Activated naive CD8-positive, alpha-beta T cell treated with anti-CD3 and anti-CD28 coated beads, Interleukin-2, amount 10 ng/mL, durations not matched to agents 7 days and 5 days (primary cell): ENCODE results near the gene RINL. TPM values are rescaled to one million over a fixed set of nuclear protein-coding genes. Genes with fewer than 3 reads are reported as not detected.
"Not testable (repeated sequence)": the region's sequence is repeated elsewhere in the genome, so short reads cannot be mapped to it uniquely, and the experiment has no call there.

ENCODE experiments used
- ATAC-seq: fragments of 150-1000 bp; cut with Tn5 transposase; one replicate; pipeline ENCODE4 v1.10.0; 2021; ENCODE audit warnings: low read depth, moderate library complexity
- POLR2A ChIA-PET: fragments of 350-600 bp; sonication (Branson Sonifier 250); formaldehyde crosslinking; loops from one replicate; lab custom pipeline; 2021; ENCODE audit warnings: antibody characterized with exemption; lab: Charles Lee
- DNase-seq: peaks from one replicate; pipeline ENCODE4 v3.0.0; 2021
- H3K27ac Mint-ChIP-seq: one replicate; pipeline ENCODE4 v1.8.0; 2022; ENCODE audit warnings: mild to moderate bottlenecking, mixed read lengths
- H3K27me3 Mint-ChIP-seq: one replicate; pipeline ENCODE4 v1.8.0; 2022; ENCODE audit warnings: mild to moderate bottlenecking, moderate library complexity, mixed read lengths
- H3K36me3 Mint-ChIP-seq: one replicate; pipeline ENCODE4 v1.8.0; 2021; ENCODE audit warnings: mild to moderate bottlenecking, mixed read lengths
- H3K4me1 Mint-ChIP-seq: one replicate; pipeline ENCODE4 v1.8.0; 2021; ENCODE audit warnings: mixed read lengths
- H3K4me3 Mint-ChIP-seq: one replicate; pipeline ENCODE4 v1.8.0; 2022; ENCODE audit warnings: mild to moderate bottlenecking, moderate library complexity, mixed read lengths
- H3K9me3 Mint-ChIP-seq: one replicate; pipeline ENCODE4 v1.8.0; 2021; ENCODE audit warnings: mixed read lengths
- total RNA-seq, 2 experiments: library from RNA; stranded (reverse); gene quantifications; one replicate each; pipeline ENCODE4 v1.2.3, GENCODE V29; 2021

RINL gene
- total RNA-seq, 2 experiments from 2014 or later, result 71.3 to 74.2 TPM

DNA sequence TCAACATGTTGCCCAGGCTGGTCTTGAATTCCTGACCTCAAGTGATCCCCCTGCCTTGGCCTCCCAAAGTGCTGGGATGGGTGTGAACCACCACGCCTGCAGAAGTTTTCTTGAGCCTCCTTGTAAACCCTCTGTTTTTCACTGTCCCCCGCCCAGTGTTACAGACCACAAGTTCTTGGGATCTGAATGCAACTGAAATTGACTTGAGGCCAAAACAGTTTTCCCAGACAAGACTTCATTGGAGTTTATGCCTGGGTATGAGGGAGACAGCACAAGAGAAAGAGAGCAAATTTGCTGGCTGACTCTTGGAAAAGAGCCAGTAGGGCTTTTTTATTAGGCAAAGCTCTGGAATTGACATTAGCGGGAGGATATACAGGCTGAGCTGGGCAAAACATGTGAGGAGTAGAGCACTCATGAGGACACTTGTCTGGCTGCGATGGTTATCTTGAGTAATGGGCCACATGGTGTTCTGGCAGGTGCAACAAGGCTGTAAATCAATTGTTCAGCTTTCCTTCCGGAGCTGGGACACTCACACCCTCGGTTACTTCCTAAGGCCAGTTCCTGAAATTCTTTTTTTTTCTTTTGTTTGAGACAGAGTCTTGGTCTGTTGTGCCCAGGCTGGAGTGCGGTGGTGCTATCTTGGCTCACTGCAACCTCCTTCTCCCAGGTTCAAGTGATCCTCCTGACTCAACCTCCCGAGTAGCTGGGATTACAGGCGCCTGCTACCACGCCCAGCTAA, 15.6 kb downstream of the RINL start:
- ATAC-seq (no peak), DNase-seq (no peak)
- Mint-ChIP-seq H3K36me3 (peaks cover 20% of the 10 kb centered on the region), H3K4me1 (peaks cover 40% of the 10 kb centered on the region), H3K27me3 (no peaks in the 10 kb centered on the region), H3K27ac (no peak overlapping the region), H3K9me3 (no peaks in the 10 kb centered on the region), H3K4me3 (no peak overlapping the region)
- POLR2A ChIA-PET, result interaction anchor here (0.5 to 11.9 kb wide), 5 partner anchors 12 to 130 kb away, joined by 3 to 161 read pairs (median 3); partner anchors contain the start of genes HNRNPL, MRPS12, NFKBIB and RINL

- POLR2A ChIA-PET, result interaction anchor here (1.2 to 11.9 kb wide), 2 partner anchors 11 to 19 kb away, joined by 7 to 161 read pairs; partner anchors contain the start of gene HNRNPL
- peaks cover 48% of the 10 kb centered on the region for H3K4me1 Mint-ChIP-seq
- no peak overlapping the region for H3K4me3 Mint-ChIP-seq
Measured at GRCh38 chr19:38861368-38861767, 16.7 kb downstream of the RINL start.

GRCh38 chr19:38859631-38860204, 18.4 kb downstream of the RINL start:
- H3K9me3 Mint-ChIP-seq, H3K27me3 Mint-ChIP-seq, H3K36me3 Mint-ChIP-seq, H3K27ac Mint-ChIP-seq, ATAC-seq, DNase-seq, H3K4me3 Mint-ChIP-seq: not testable (repeated sequence)
- POLR2A ChIA-PET, result interaction anchor here (11.9 kb wide), 1 partner anchor 9 kb away, joined by 161 read pairs; the partner anchor contains the start of gene HNRNPL
- peaks cover 34% of the 10 kb centered on the region for H3K4me1 Mint-ChIP-seq

More at GRCh38 chr19:38861368-38861767, 16.7 kb downstream of the RINL start:
- H3K27ac Mint-ChIP-seq, result no peak overlapping the region
- H3K9me3 Mint-ChIP-seq, result no peaks in the 10 kb centered on the region
- ATAC-seq, result no peak
- H3K27me3 Mint-ChIP-seq, result no peaks in the 10 kb centered on the region
- DNase-seq, result no peak
- H3K36me3 Mint-ChIP-seq, result peaks cover 20% of the 10 kb centered on the region

GRCh38 chr19:38856813-38857212, 21.3 kb downstream of the RINL start:
- ATAC-seq (no peak), DNase-seq (no peak)
- Mint-ChIP-seq H3K27ac (peak overlapping the region; percentile 91), H3K36me3 (peaks cover 3% of the 10 kb centered on the region), H3K9me3 (no peaks in the 10 kb centered on the region), H3K27me3 (no peaks in the 10 kb centered on the region), H3K4me3 (peak overlapping the region; percentile 84), H3K4me1 (peaks cover 35% of the 10 kb centered on the region)
- POLR2A ChIA-PET, result interaction anchor here (1.0 to 2.0 kb wide), 7 partner anchors 8 to 549 kb away, joined by 3 to 9 read pairs (median 6); partner anchors contain the start of genes ACTN4 and RINL

- H3K27me3 Mint-ChIP-seq, ATAC-seq, POLR2A ChIA-PET, DNase-seq, H3K27ac Mint-ChIP-seq, H3K36me3 Mint-ChIP-seq, H3K9me3 Mint-ChIP-seq, H3K4me3 Mint-ChIP-seq: not testable (repeated sequence)
- H3K4me1 Mint-ChIP-seq, result peaks cover 39% of the 10 kb centered on the region
Measured at GRCh38 chr19:38855751-38856150, 22.3 kb downstream of the RINL start.

DNA sequence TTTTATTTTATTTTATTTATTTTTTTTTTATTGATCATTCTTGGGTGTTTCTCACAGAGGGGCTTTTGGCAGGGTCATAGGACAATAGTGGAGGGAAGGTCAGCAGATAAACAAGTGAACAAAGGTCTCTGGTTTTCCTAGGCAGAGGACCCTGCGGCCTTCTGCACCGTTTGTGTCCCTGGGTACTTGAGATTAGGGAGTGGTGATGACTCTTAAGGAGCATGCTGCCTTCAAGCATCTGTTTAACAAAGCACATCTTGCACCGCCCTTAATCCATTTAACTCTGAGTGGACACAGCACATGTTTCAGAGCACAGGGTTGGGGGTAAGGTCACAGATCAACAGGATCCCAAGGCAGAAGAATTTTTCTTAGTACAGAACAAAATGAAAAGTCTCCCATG, 23.1 kb downstream of the RINL start:
- H3K27ac Mint-ChIP-seq, H3K36me3 Mint-ChIP-seq, DNase-seq, H3K4me3 Mint-ChIP-seq, H3K27me3 Mint-ChIP-seq, ATAC-seq, H3K9me3 Mint-ChIP-seq, POLR2A ChIA-PET: not testable (repeated sequence)
- peaks cover 38% of the 10 kb centered on the region for H3K4me1 Mint-ChIP-seq

DNA sequence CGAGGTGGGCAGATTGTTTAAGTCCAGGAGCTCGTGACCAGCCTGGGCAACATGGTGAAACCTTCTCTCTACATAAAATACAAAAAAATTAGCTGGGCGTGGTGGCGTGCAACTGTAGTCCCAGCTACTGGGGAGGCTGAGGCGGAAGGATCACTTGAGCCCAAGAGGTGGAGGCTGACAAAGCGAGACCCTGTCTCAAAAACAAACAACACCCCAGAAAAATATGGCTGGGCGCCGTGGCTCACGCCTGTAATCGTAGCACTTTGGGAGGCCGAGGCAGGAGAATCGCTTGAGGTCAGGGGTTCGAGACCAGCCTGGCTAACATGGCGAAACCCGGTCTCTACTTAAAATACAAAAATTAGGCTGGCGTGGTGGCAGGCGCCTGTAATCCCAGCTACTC, 24.9 kb downstream of the RINL start:
- Mint-ChIP-seq H3K36me3 (peaks cover 12% of the 10 kb centered on the region), H3K9me3 (no peaks in the 10 kb centered on the region), H3K4me1 (peaks cover 43% of the 10 kb centered on the region), H3K4me3 (peak overlapping the region; percentile 88), H3K27me3 (no peaks in the 10 kb centered on the region), H3K27ac (peak overlapping the region; percentile 90)
- ATAC-seq (no peak), DNase-seq (no peak)
- POLR2A ChIA-PET, result interaction anchor here (0.8 to 7.3 kb wide), 5 partner anchors 9 to 118 kb away, joined by 5 to 161 read pairs (median 20); partner anchors contain the start of gene RINL

- POLR2A ChIA-PET, result interaction anchor here (0.8 to 7.3 kb wide), 8 partner anchors 8 to 118 kb away, joined by 4 to 161 read pairs (median 5); partner anchors contain the start of genes MRPS12, NFKBIB, RINL and SARS2
- Mint-ChIP-seq H3K4me1 (peaks cover 41% of the 10 kb centered on the region), H3K27ac (peak overlapping the region; percentile 90), H3K36me3 (peaks cover 19% of the 10 kb centered on the region), H3K4me3 (peak overlapping the region; percentile 88), H3K27me3 (no peaks in the 10 kb centered on the region), H3K9me3 (no peaks in the 10 kb centered on the region)
- ATAC-seq (no peak), DNase-seq (peak; percentile 69)
Measured at GRCh38 chr19:38852231-38853044, 25.6 kb downstream of the RINL start.

- Mint-ChIP-seq H3K9me3 (no peaks in the 10 kb centered on the region), H3K4me3 (peak overlapping the region; percentile 97), H3K4me1 (peaks cover 36% of the 10 kb centered on the region), H3K27me3 (no peaks in the 10 kb centered on the region), H3K36me3 (peaks cover 22% of the 10 kb centered on the region), H3K27ac (peak overlapping the region; percentile 100)
- POLR2A ChIA-PET, result interaction anchor here (0.9 to 7.3 kb wide), 11 partner anchors 9 to 449 kb away, joined by 3 to 161 read pairs (median 4); partner anchors contain the start of genes ECH1, FAM98C, MRPS12 and NFKBIB
- ATAC-seq (no peak), DNase-seq (peak; percentile 92)
Measured at GRCh38 chr19:38851622-38852230, 26.3 kb downstream of the RINL start.

DNA sequence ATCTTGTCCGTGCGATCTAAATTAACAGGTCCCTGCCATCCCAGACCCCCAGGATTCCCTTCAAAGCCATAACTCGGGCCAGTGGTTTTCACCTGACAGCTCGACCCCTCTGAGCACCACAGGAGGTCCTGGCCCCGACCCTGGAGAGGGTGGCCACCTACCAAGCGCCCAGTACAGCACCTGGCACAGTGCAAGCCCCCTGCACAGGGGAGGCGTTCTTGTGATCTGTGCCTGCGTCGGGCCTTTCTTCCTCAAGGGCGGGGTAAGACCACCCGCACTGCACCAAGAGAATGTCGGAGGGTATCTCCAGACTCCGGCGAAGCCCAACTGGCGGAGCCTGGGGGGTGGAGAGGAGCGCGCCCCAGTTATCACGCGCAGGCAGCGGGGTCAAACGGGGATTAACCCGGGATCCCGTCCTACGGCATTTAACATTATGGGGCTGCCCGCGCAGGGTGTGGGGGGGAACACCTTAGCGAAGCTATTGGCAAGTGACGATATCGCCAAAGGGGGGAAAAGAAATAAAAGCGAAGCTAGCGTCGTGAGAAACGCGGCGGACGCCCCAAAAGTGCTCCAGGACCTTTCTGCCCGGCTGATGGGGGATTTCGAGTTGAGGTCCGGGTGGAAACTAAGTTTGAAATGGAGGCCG, 27.0 kb downstream of the RINL start:
- Mint-ChIP-seq H3K27me3 (no peaks in the 10 kb centered on the region), H3K27ac (peak overlapping the region; percentile 100), H3K9me3 (no peaks in the 10 kb centered on the region), H3K4me3 (peak overlapping the region; percentile 97), H3K4me1 (peaks cover 32% of the 10 kb centered on the region), H3K36me3 (peaks cover 21% of the 10 kb centered on the region)
- ATAC-seq (no peak), DNase-seq (peak; percentile 64)
- POLR2A ChIA-PET, result interaction anchor here (0.8 to 7.3 kb wide), 13 partner anchors 9 to 448 kb away, joined by 3 to 161 read pairs (median 4); partner anchors contain the start of genes ECH1, EIF3K, FAM98C and MRPS12

- peak; percentile 82 for ATAC-seq
- peak; percentile 95 for DNase-seq
- no peaks in the 10 kb centered on the region for H3K27me3 Mint-ChIP-seq
Measured at GRCh38 chr19:38850436-38850975, 27.6 kb downstream of the RINL start.

More at GRCh38 chr19:38850436-38850975, 27.6 kb downstream of the RINL start:
- Mint-ChIP-seq H3K9me3 (no peaks in the 10 kb centered on the region), H3K4me3 (peak overlapping the region; percentile 97), H3K27ac (peak overlapping the region; percentile 100), H3K36me3 (peaks cover 27% of the 10 kb centered on the region), H3K4me1 (peaks cover 36% of the 10 kb centered on the region)
- POLR2A ChIA-PET, result interaction anchor here (0.8 to 7.3 kb wide), 8 partner anchors 8 to 448 kb away, joined by 3 to 161 read pairs (median 6); partner anchors contain the start of genes ECH1, EIF3K, FAM98C and NFKBIB
